IPS-NIHi7 (cell line): ENCODE measurements around the gene APLNR.

ENCODE experiments used
- DNase-seq: peaks from one replicate; pipeline ENCODE4 v3.0.0; 2012; ENCODE audit warnings: mixed read lengths; ENCODE audit errors: extremely low spot score

The APLNR gene

GRCh38 chr11:57251491-57252104 is 14.5 kb upstream of the APLNR start:
- DNase-seq: no peak

GRCh38 chr11:57251037-57251436 is 14.0 kb upstream of the APLNR start:
- no peak for DNase-seq

GRCh38 chr11:57249384-57250319 is 12.6 kb upstream of the APLNR start:
- DNase-seq: peak; percentile 57

GRCh38 chr11:57248780-57249383 is 11.8 kb upstream of the APLNR start:
- peak; percentile 85 for DNase-seq

GRCh38 chr11:57244911-57245310 is 7.9 kb upstream of the APLNR start:
- no peak for DNase-seq

GRCh38 chr11:57241353-57241972 is 4.4 kb upstream of the APLNR start:
- DNase-seq: peak; percentile 4

- DNase-seq: peak; percentile 59
These were observed 3.7 kb upstream of the APLNR start for GRCh38 chr11:57240757-57241156.

- DNase-seq: no peak
These were observed 3.0 kb upstream of the APLNR start for GRCh38 chr11:57240007-57240406.

GRCh38 chr11:57239348-57239747 is 2.3 kb upstream of the APLNR start:
- no peak for DNase-seq

GRCh38 chr11:57235761-57236703 is 1.0 kb downstream of the APLNR start:
- no peak for DNase-seq

- no peak for DNase-seq
These were observed 3.3 kb downstream of the APLNR start for GRCh38 chr11:57233702-57234101.

GRCh38 chr11:57231539-57232253 is 5.4 kb downstream of the APLNR start:
- DNase-seq: no peak

GRCh38 chr11:57230791-57231538 is 6.1 kb downstream of the APLNR start:
- no peak for DNase-seq

- no peak for DNase-seq
These were observed 6.7 kb downstream of the APLNR start for GRCh38 chr11:57230316-57230715.

GRCh38 chr11:57228600-57228999 is 8.4 kb downstream of the APLNR start:
- no peak for DNase-seq

GRCh38 chr11:57224537-57224936 is 12.5 kb downstream of the APLNR start:
- DNase-seq: no peak

- no peak for DNase-seq
These were observed 12.9 kb downstream of the APLNR start for GRCh38 chr11:57224128-57224527.

- no peak for DNase-seq
These were observed 13.4 kb downstream of the APLNR start for GRCh38 chr11:57223601-57224000.

GRCh38 chr11:57222239-57222638 is 14.8 kb downstream of the APLNR start:
- no peak for DNase-seq
